Stimulated activated CD4-positive, alpha-beta T cell treated with anti-CD3 and anti-CD28 coated beads, Interleukin-4, amount 100 ng/mL, for 48 hours (primary cell): ENCODE measurements around the gene OST4.

ENCODE experiments used
- DNase-seq, 2 donors: peaks; one replicate each; pipeline ENCODE4 v3.0.0-alpha.2; 2020; ENCODE audit warnings: low read depth in 2 of 2

The OST4 gene

DNA sequence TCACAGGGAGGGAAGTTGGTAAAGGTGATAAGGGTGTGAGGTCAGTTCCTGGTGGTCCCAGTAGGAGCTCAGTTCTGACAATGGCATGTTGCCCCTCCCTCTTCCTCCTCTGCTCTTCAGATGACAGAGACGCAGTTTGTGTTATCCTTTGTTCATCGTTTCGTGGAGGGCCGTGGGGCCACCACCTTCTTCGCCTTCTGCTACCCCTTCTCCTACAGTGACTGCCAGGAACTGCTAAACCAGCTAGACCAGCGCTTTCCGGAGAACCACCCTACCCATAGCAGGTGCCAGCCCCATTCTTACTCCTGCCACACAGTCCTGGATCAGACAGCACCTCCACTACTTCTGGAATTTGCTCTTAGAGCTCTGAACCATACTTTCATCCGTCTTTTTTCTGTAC, 17.7 kb downstream of the OST4 start:
- DNase-seq: no peak

DNA sequence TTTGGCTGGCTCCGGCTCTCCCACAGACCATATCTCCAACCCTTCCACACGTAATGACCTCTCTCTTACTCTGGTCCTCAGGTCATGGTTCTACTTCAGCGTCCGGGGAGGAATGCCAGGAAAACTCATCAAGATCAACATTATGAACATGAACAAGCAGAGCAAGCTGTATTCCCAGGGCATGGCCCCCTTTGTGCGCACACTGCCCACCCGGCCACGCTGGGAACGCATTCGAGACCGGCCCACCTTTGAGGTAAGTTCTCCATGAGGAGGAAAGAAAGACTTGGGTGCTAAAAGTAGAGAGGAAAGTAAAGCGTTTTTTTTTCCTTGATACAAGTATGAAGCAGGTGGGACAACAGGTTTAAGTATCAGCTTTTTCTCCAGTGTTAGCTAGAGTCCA, 18.1 kb downstream of the OST4 start:
- no peak for DNase-seq

DNA sequence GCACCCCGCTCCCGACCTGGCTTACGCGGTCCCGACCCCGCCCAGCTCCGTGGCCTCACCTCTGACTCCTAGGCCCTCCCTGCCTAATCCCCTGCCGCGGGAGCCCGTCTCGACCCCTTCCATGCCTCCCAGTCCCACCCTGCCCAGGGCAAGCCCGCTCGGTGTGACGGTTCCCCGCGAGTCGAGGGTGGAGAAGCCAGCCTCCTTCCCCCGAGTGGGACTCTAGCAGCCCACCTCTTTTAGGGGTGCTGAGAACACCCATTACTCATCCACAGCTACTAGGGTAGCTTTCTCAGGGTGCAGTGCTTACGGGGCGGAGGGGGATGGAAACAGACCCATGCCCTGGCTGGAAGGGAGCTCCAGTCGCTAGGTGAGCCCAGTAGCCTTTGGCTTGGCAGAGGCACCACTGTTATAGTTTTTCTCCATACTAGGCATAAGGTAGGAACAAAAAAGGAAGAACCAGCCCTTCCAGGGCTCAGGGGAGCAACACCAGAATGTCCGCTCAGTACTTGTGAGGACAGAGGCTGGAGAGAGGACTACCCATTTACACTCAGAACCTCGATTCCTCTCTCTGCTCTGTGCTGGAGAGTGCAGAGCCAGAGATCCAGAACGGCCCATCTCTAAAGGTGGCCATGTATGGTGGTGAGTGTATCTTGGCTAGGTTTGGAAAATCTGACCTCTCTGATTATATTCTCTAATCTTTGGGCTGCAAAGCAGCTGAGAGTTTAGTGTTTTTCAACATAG, 19.4 kb downstream of the OST4 start:
- no peak for DNase-seq

DNA sequence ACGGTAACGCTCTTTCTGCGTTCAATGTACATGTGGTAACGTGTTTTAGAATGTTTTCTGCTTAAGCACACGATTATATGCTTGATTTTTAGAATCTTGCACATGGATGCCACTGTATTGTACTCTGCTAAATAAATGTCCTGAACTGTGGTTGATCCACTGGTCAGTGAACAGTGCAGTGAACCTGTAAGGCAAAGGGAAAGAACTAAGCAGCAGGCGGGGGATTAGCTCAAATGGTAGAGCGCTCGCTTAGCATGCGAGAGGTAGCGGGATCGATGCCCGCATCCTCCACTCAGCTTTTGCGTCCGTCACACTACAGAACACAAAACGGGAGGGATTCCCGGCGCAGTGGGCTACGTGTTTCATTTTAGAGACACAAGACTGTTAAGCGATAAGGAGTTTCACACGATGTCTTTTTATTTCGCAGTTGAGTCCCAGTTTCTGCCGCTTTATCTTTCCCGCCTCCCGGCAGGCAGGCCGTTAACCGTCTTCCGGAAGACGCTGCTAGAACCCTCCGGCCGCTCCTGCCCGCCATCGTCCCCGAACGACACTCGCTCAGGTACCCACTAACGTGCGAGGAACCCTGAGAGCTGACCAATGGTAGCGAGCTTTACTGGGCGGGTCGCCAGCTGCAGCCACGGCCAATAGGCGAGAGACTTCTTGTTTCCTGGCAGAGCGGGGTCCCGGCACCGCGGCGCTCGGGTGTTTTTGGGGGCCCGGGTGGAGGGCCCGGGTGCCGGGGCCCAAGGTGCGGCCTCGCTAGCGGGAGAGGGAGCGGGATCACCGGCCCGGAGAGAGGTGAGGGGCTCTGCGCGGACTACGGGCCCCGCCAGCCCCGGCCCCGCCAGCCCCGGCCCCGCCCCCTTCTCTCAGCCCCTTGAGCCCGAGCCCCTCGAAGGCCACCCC, 20.2 kb downstream of the OST4 start, which contains the start of gene AGBL5:
AGBL5 (plus strand) TSS at position 673 of the 906 bp plus-strand sequence. CDS start 1,291 bp downstream, outside the sequence.
- DNase-seq: peak; percentile 93 to 94

DNA sequence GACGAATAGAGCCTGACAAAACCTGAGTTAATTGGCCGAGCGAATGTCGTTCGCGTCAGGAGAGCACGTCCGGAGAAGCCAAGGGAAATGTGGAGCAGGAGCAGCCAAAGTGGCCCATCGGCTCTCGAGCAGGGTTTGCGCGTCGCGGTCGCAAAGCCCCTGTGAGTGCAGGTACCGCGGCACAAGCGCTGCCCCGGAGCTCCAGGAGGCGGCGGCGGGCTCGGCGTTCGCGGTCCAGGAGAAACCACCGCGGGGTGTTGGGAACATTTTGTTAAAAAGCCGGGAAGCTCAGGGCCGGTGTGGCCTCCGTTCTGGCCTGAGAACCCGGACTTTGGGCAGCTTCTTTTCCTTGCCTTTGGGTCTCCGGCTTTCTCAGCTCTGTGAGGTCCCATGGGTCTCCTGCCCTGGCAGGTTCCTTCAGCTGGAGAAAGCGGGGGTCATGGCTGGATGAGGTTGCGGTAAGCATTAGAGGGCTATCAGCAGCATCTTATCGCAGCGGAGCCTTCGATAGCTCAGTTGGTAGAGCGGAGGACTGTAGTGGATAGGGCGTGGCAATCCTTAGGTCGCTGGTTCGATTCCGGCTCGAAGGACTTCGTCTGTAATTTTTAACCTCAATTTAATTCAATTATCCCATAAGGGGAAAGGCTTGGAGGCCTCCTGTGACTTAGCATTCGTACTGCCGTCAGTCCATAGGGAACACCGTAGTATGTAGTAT, 21.0 kb downstream of the OST4 start:
- DNase-seq: peak; percentile 80 to 90

DNA sequence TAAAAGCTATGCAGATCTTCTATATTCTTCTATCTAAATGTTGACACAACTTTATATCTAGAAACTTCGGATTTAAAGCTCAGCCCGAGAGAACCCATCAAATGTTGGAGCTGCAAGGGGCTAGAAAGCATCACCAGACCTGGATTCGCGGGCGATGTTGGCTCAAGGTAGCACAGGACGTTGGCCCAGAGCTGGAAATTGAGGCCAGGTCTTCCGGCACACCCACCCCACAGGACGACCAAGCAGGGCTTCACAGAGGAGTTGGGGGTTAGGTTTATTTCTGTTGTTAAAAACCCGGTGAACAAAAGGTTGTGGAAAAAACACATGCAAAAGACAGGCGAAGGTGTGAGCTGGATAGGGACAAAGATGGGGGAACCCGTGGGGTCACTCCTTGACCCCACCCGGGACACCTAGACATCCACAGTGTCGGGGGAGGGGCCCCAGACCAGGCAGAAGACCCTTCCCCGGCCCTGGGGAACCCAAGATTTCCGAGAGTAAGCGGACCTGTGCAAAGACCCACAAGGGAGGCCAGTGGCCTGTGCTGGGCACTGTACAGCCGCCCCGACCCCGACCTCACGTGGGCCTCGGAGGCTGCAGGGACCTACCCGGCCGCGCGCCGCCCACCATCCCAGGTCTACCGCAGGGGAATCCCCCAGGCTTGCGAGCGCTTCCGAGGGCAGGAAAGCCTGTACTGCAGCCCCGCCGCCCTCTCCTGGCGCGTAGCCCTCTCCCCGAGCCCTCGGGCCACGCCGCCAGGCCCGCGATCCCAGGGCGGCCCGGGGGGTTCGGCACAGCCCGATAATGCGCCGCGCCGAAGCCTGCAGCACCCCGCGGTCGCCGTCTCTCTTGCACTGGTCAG, 21.8 kb downstream of the OST4 start:
- peak; percentile 55 to 63 for DNase-seq

DNA sequence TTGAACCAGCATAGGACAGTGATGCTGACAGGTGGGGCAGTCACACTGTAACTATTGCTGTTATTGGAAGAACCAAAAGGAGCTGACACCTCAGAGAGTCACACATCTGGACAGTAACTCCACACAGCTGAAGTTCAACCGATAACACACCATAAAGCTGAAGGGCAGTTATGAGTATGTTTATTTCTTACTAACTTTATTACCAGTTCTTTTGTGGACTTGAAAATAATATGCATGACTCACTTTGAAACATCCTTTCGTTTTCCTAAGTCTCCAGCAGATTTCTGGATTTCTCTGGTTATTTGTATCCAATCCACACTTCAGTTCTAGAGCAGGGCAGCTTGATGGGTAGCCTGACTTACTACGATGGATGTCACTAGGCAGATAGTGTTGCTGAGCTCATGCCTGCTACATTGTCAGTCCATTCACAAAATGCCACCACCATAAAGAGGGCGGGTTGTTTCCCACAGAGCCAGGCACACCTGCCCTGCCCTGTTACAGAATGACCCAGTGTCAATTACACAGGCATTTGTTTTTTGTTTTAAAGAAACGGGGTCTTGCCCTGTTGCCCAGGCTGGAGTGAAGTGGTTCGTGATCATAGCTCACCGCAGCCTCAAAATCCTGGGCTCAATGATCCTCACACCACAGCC, 28.3 kb downstream of the OST4 start:
- no peak for DNase-seq

DNA sequence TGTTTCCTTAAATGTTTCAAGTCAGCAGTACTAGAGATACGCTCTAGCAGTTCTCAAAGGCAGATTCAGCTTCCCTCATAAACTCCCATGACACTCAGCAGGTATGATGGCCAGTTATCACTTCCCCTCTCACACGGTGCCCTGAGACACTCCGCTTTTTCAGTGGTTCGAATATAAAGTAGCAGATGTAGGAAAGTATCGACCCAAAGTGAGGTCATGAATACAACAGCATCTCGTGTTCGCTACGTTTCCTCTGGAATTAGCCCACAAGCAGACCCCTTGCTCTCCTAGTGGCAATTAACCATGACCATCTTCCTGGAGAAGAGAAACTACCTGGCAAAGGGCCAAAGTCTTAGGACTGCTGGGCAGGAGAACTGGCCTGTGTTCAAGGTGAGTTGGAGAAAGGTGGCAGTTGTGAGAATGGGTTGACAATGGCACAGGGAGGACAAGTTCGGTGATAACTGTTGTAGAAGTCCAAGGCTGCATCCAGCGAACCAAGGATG, 29.2 kb downstream of the OST4 start:
- DNase-seq: no peak

DNA sequence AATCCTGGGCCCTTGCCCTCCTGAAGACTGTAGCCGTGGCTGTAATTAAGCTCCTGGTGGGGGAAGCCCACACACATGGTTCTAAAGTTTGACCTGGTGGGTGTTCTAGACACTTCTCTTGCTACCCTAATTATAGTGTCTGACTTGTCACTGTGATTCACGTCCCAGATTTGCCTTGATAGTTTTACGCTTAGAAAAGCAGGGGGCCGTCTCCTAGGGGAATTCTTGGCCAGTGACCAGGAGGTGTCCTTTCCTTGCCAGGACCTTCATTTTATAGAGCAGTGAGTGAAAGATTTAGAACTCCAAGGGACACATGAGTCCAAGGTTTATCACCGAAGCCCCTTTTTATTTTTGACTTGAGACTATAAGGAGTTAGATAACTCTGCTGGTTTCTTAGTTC, 29.7 kb downstream of the OST4 start:
- no peak for DNase-seq

DNA sequence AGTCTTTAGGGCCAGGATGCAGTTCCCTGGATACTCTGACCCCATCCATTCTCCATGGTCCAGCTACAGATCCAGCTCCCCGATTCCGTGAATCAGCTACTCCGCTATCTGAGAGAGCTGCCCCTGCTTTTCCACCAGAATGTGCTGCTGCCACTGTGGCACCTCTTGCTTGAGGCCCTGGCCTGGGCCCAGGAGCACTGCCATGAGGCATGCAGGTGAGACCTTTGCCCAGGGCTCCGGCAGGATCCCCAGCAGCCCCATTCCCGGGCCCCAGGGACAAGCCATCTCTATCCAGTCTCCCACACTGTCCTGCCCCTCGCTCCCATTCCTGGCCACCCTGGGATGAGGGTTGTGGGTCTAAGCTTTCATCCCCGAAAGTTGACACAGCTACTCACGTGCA, 31.2 kb downstream of the OST4 start:
- DNase-seq: no peak

DNA sequence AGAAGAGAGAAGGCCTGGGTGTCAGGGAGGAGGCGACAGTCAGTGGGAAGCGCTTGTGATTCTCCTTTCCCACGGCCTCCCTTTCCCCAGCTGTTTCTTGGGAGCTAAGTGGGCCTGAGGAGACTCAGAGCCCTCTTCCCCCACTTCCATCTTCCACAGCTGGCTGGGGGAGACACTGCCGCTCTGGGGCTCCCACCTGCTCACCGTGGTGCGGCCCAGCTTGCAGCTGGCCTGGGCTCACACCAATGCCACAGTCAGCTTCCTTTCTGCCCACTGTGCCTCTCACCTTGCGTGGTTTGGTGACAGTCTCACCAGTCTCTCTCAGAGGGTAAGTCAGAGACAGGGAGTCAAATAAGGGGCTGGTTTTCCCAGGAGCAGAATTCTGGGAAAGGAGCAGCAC, 31.6 kb downstream of the OST4 start:
- no peak for DNase-seq

DNA sequence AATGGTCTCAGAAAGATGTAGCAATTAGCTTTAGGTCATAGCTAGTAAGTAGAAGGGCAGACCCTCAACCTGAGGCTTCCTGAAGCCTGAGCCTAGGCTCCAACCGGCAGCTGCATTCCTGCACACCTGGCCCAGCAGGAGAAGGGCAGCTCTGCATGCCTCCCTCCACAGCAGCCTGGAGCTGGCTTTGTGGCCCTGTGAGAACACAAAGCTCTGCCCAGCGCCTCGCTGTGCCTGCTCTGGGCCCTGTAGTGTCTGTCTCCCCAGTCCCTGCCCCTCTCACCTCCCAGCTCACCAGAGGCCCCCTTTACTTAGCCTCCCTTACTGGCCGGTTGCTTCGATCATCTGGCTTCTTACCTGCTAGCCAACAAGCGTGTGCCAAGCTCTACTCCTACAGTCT, 32.0 kb downstream of the OST4 start:
- no peak for DNase-seq

DNA sequence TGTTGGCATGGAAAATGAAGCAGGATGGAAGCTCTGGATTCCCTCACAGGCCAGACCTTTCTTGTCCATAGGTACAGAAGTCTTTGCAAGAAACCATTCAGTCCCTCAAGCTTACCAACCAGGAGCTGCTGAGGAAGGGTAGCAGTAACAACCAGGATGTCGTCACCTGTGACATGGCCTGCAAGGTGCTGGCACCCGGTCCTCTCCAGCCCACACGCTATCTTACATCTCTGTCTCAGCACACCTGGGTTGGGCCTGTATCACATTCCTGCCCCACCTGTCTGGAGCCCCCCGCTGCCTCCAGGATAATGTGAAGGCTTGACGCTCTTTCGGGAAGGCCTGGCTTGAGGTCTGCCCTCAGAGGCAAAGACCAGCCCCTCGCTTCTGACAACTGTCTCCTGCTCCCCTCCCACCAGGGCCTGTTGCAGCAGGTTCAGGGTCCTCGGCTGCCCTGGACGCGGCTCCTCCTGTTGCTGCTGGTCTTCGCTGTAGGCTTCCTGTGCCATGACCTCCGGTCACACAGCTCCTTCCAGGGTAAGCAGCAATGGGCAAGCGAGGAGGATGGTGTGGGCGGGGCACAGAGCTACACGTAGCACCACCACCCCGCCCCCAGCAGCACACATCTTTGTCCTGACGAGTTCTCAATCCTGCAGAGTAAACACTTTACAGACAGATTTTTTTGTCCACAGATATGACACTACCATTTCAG, 32.7 kb downstream of the OST4 start:
- no peak for DNase-seq

DNA sequence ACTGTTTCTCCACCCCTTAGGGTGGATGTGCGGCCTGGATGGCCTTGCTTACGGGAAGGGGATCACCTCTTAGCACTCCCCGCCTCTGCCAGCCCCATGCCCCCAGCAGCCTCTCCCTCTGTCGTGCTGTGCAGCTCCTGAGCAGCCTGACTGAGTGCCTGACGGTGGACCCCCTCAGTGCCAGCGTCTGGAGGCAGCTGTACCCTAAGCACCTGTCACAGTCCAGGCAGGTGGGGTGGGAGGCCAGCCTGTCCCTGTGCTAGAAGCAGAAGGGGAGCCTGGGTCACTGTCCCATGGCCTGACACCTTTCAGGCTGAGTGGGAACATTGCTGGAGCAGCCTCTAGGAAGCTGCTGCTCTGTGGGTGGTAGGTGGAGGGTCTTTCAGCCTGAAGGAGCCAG, 33.4 kb downstream of the OST4 start:
- DNase-seq: no peak

DNA sequence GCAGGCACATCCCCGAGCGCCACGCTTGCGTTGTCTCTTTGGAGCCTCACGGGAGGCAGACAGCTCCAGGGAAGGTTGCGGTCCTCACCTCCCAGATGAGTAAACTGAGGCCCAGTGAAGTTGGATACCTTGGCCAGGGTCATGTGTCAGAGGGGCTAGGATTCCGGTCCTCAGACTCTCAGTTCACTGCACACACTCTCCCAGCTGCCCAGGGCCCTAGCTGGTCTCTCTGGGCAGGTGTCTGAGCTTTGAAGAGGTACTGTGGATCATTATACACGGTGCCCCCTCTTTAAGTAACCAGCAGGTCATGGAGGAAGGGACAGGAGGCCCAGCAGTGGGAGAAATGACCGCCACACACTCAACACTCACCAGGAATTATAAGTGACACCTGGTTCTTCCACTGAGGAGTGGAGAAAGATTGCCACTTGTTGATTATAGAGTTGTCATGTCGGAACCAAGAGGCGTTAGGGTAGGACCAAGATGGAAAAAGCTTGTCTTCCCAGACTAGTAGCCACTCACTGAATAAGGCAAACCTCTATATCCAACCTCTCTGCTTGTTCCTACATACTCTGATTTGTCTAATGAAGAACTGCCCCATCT, 38.1 kb downstream of the OST4 start:
- no peak for DNase-seq

DNA sequence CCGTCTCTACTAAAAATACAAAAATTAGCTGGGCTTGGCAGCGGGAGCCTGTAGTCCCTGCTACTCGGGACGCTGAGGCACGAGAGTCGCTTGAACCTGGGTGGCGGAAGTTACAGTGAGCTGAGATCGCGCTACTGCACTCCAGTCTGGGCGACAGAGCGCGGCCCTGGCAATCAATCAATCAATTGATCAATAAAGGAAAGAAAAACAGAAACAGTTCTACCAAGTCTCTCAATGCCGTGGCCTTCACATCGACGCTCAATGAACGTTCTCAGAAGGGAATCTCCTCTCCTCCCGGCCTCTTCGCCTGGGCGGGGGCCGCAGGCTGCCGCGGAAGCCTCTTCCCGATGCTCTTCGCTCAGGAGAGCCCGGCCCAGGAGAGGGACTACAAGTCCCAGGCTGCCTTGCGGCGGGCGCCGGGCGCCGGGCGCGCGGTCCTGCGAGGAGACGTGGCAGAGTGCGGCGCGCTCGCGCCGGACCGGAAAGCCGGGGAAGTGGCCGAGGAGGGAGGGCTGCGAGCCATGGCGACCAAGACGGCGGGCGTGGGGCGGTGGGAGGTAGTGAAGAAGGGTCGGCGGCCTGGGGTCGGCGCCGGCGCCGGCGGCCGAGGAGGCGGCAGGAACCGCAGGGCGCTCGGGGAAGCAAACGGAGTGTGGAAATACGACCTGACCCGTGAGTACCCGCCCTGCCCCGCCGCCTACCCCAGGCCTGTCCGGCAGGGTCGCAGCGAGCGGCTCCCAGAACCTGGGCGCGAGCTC, 38.8 kb downstream of the OST4 start, which contains the start of gene TMEM214:
TMEM214 (plus strand) TSS at position 471 of the 758 bp plus-strand sequence; CDS start at position 522, 51 bp downstream.
- peak; percentile 72 to 82 for DNase-seq

DNA sequence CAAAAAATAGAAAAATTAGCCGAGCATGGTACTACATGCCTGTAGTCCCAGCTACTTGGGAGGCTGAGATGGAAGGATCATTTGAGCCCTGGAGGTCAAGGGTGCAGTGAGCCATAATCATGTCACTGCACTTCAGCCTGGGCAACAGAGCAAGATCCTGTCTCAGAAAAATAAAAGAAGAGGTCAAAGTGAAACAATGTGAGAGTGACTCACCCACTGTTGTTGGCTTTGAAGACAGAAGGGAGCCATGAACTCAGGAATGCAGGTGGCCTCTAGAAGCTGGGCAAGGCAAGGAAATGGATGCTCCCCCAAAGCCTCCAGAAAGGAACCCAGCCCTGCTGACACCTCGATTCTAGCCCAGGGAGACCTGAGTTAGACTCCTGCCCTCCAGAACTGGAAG, 42.4 kb downstream of the OST4 start:
- no peak for DNase-seq

DNA sequence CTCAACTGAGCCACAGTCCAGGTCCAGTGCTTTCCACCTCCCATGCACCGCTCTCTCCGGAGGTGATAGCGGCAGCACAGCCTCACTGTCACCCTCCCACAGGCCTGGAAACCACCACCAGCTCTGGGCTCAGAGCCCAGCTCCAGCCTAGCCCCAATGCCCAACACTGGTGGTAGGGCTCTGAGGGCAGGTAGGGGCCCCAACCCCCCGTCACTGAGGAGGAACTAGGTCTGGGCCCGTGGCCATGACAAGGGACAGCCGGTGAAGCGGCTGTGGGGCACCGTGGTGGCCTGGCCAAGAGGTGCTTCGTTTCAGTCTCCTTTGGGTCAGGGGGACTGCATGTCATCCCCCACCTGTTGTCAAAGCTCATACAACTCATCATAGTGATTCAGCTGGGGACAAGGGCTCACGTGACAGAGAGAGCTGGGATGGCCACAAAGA, 44.2 kb downstream of the OST4 start:
- DNase-seq: no peak
